H1 (cell line): Measurements from ENCODE around the gene RASAL2. TPM values are rescaled to one million over a fixed set of nuclear protein-coding genes. Genes with fewer than 3 reads are reported as not detected.
"Not testable (repeated sequence)": the region's sequence is repeated elsewhere in the genome, so short reads cannot be mapped to it uniquely, and the experiment has no call there.

ENCODE experiments used
- CTCF ChIA-PET: fragments of 300-600 bp; sonication (Branson Sonifier 250); formaldehyde crosslinking; loops from one replicate; lab custom pipeline; 2021; ENCODE audit not compliant: partially characterized antibody; lab: Charles Lee
- POLR2A ChIA-PET: fragments of 300-600 bp; sonication (Branson Sonifier 250); formaldehyde crosslinking; loops from one replicate; lab custom pipeline; 2021; ENCODE audit warnings: inconsistent platforms; ENCODE audit not compliant: partially characterized antibody; lab: Charles Lee
- DNase-seq, 2 experiments: peaks; one replicate each; pipeline versions ENCODE4 v3.0.0 to v3.0.0-alpha.2; 2010 to 2022; ENCODE audit warnings: low spot score in 2 of 2, low read depth in 1 of 2, mixed read lengths in 1 of 2
- FAIRE-seq: peaks from 2 replicates; lab custom pipeline; 2011; peaks lifted over from hg19 to GRCh38; lab: Jason Lieb, UNC
- H2AFZ ChIP-seq: 2 replicates; pipeline ENCODE4 v1.8.1; 2012; ENCODE audit warnings: low read length, inconsistent platforms
- H2AK5ac ChIP-seq: 2 replicates; pipeline ENCODE4 v1.6.1; 2013; ENCODE audit warnings: low read depth, low read length
- H2BK120ac ChIP-seq: replicated peaks from 2 replicates; pipeline ENCODE3; 2013; ENCODE audit warnings: low read depth, low read length, inconsistent platforms
- H2BK12ac ChIP-seq: 2 replicates; pipeline ENCODE4 v1.6.1; 2013; ENCODE audit warnings: low read depth, low read length
- H2BK15ac ChIP-seq: 2 replicates; pipeline ENCODE4 v1.6.1; 2013; ENCODE audit warnings: low read length
- H2BK20ac ChIP-seq: 2 replicates; pipeline ENCODE4 v1.6.1; 2013; ENCODE audit warnings: low read length
- H2BK5ac ChIP-seq: 2 replicates; pipeline ENCODE4 v1.6.1; 2013; ENCODE audit warnings: low read depth, low read length
- H3K14ac ChIP-seq: 2 replicates; pipeline ENCODE4 v1.6.1; 2013; ENCODE audit warnings: inconsistent platforms; ENCODE audit not compliant: insufficient read length
- H3K18ac ChIP-seq: 2 replicates; pipeline ENCODE4 v1.6.1; 2013; ENCODE audit warnings: low read length; ENCODE audit errors: extremely low read depth
- H3K23ac ChIP-seq: 2 replicates; pipeline ENCODE4 v1.6.1; 2013; ENCODE audit warnings: inconsistent platforms; ENCODE audit not compliant: insufficient read length
- H3K23me2 ChIP-seq: 2 replicates; pipeline ENCODE4 v1.6.1; 2013; ENCODE audit warnings: low read depth, low read length
- H3K27ac ChIP-seq: 2 replicates; pipeline ENCODE4 v1.6.1; 2011; ENCODE audit warnings: low read depth, low read length, inconsistent platforms
- H3K27me3 ChIP-seq, 4 experiments: replicated peaks in 1 of 4; 1 replicate in 1 of 4; 2 replicates in 3 of 4; pipeline versions ENCODE4 v1.6.1 to v1.8.1; 2011 to 2013; ENCODE audit warnings: low read length in 3 of 4, mild to moderate bottlenecking in 3 of 4, inconsistent platforms in 2 of 4, mixed read lengths in 2 of 4, moderate library complexity in 1 of 4; ENCODE audit not compliant: control insufficient read depth in 3 of 4, insufficient read depth in 3 of 4; ENCODE audit errors: extremely low read depth in 1 of 4
- H3K36me3 ChIP-seq, 4 experiments: 2 replicates each; pipeline versions ENCODE4 v1.6.1 to v1.8.1; 2011 to 2013; ENCODE audit warnings: mild to moderate bottlenecking in 4 of 4, low read length in 3 of 4, moderate library complexity in 2 of 4, control low read depth in 1 of 4, inconsistent platforms in 1 of 4; ENCODE audit not compliant: insufficient read depth in 4 of 4, control insufficient read depth in 2 of 4
- H3K4ac ChIP-seq: replicated peaks from 2 replicates; pipeline ENCODE3; 2013; ENCODE audit warnings: low read length, low read depth, mixed read lengths, inconsistent platforms; ENCODE audit not compliant: insufficient read length
- H3K4me1 ChIP-seq, 4 experiments: replicated peaks in 1 of 4; 1 replicate in 1 of 4; 2 replicates in 3 of 4; pipeline versions ENCODE4 v1.6.1 to v1.8.1; 2011 to 2013; ENCODE audit warnings: low read length in 3 of 4, inconsistent platforms in 2 of 4, mixed read lengths in 1 of 4; ENCODE audit not compliant: insufficient read depth in 4 of 4, control insufficient read depth in 3 of 4
- H3K4me2 ChIP-seq, 2 experiments: 2 replicates each; pipeline versions ENCODE4 v1.6.1 to v1.8.1; 2011 to 2013; ENCODE audit warnings: low read depth in 2 of 2, low read length in 2 of 2, control low read depth in 1 of 2, inconsistent platforms in 1 of 2, mild to moderate bottlenecking in 1 of 2; ENCODE audit not compliant: insufficient read depth in 1 of 2
- H3K4me3 ChIP-seq, 4 experiments: fragments of 200-600, 300-600 bp in 1 of 4; sonication (generic), shearing (Covaris generic), sonication (Bioruptor Twin) in 1 of 4; 2 replicates each; pipeline versions ENCODE4 v1.5.1 to v1.8.1; 2011 to 2016; ENCODE audit warnings: low read length in 4 of 4, low read depth in 3 of 4, control low read depth in 2 of 4, inconsistent platforms in 2 of 4, mild to moderate bottlenecking in 2 of 4, mixed read lengths in 1 of 4, moderate library complexity in 1 of 4; ENCODE audit not compliant: insufficient read depth in 2 of 4; ENCODE audit errors: extremely low read depth in 1 of 4
- H3K56ac ChIP-seq: replicated peaks from 2 replicates; pipeline ENCODE3; 2013; ENCODE audit warnings: low read depth, mild to moderate bottlenecking, mixed read lengths, low read length, inconsistent platforms; ENCODE audit not compliant: insufficient read length
- H3K79me1 ChIP-seq: 2 replicates; pipeline ENCODE4 v1.6.1; 2013; ENCODE audit warnings: low read depth, low read length, control low read depth
- H3K79me2 ChIP-seq, 2 experiments: 2 replicates each; pipeline versions ENCODE4 v1.6.1 to v1.8.1; 2012 to 2013; ENCODE audit warnings: low read length in 2 of 2, mild to moderate bottlenecking in 2 of 2, inconsistent platforms in 1 of 2; ENCODE audit not compliant: insufficient read depth in 2 of 2, control insufficient read depth in 1 of 2
- H3K9ac ChIP-seq, 4 experiments: replicated peaks in 1 of 4; 1 replicate in 1 of 4; 2 replicates in 3 of 4; pipeline versions ENCODE4 v1.6.1 to v1.8.1; 2011 to 2013; ENCODE audit warnings: low read depth in 3 of 4, low read length in 3 of 4, control low read depth in 2 of 4, mild to moderate bottlenecking in 2 of 4, moderate library complexity in 2 of 4, inconsistent platforms in 1 of 4; ENCODE audit errors: extremely low read depth in 1 of 4
- H3K9me3 ChIP-seq, 2 experiments: 2 replicates each; pipeline versions ENCODE4 v1.6.1 to v1.8.1; 2012 to 2013; ENCODE audit warnings: mild to moderate bottlenecking in 2 of 2, moderate library complexity in 2 of 2, control low read depth in 1 of 2, inconsistent platforms in 1 of 2, low read depth in 1 of 2, low read length in 1 of 2, mixed read lengths in 1 of 2; ENCODE audit not compliant: insufficient read depth in 2 of 2
- H4K20me1 ChIP-seq, 2 experiments: replicated peaks in 1 of 2; 2 replicates each; pipeline versions ENCODE3 to v1.8.1; 2011 to 2013; ENCODE audit warnings: inconsistent platforms in 2 of 2, low read length in 2 of 2, mild to moderate bottlenecking in 1 of 2; ENCODE audit not compliant: insufficient read depth in 2 of 2, control insufficient read depth in 1 of 2
- H4K5ac ChIP-seq: 2 replicates; pipeline ENCODE4 v1.6.1; 2013; ENCODE audit warnings: low read length, low read depth, mixed read lengths, inconsistent platforms; ENCODE audit not compliant: insufficient read length
- H4K8ac ChIP-seq: 2 replicates; pipeline ENCODE4 v1.8.0; 2013; ENCODE audit warnings: mild to moderate bottlenecking, moderate library complexity, low read length, inconsistent platforms; ENCODE audit not compliant: insufficient read depth; ENCODE audit errors: extremely low read depth
- H4K91ac ChIP-seq: replicated peaks from 2 replicates; pipeline ENCODE3; 2013; ENCODE audit warnings: low read length, mixed read lengths, inconsistent platforms; ENCODE audit not compliant: insufficient read length
- WGBS, 2 experiments: shearing (Covaris generic) in 1 of 2; methylation state at CpG; one replicate each; pipeline versions ENCODE4 v1.1.6 to v1.1.7; 2013 to 2015; ENCODE audit warnings: low lambda C conversion rate in 2 of 2, mixed read lengths in 2 of 2, inconsistent platforms in 1 of 2, low coverage in 1 of 2, missing lambda C conversion rate in 1 of 2; ENCODE audit not compliant: insufficient replicate concordance in 2 of 2, insufficient coverage in 1 of 2, insufficient read length in 1 of 2; ENCODE audit errors: extremely low coverage in 1 of 2, missing lambda C conversion rate in 1 of 2; 5-methylcytosine and 5-hydroxymethylcytosine counted together
- polyA plus RNA-seq, 7 experiments: library from polyadenylated mRNA; depleted of rRNA in 3 of 7; stranded (reverse) in 5 of 7; unstranded in 2 of 7; fragments of >200 nt in 5 of 7; fragments of 200-250 nt in 2 of 7; gene quantifications; 1 replicate in 5 of 7; 2 replicates in 1 of 7; 4 replicates in 1 of 7; pipeline versions ENCODE4 v1.2.1 to v1.2.3, GENCODE V29; 2011 to 2013; ENCODE audit warnings: missing spikeins in 2 of 7, mixed read lengths in 2 of 7
- total RNA-seq: library from RNA; stranded (reverse); fragmentation: NEBNext Ultra II Directional; extraction: Animal tissue kit (Norgen Biotek cat#: 25700); gene quantifications from 2 replicates; pipeline ENCODE4 v1.2.1, GENCODE V29; 2021

The RASAL2 gene
- total and polyA plus RNA-seq, 2 of the 8 experiments (the other 6 are each of a cell fraction or from before 2014, with no cell fraction given) = 15.9 to 32.5 TPM

DNA sequence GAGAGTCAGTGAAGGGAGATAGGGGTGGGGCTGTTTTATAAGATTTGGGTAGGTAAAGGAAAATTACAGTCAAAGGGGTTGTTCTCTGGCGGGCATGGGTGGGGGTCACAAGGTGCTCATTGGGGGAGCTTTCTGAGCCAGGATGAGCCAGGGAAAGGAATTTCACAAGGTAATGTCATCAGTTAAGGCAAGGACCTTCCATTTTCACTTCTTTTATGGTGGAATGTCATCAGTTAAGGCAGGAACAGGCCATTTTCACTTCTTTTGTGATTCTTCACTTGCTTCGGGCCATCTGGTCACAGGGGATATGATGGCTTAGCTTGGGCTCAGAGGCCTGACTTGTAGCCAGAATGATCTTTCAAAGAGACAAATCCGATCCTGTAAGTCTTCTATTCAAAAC lies 159.7 kb downstream of the RASAL2 start:
- DNase-seq, H3K56ac ChIP-seq, H3K4me3 ChIP-seq, H3K79me1 ChIP-seq, H3K9ac ChIP-seq, H3K23ac ChIP-seq, H2AFZ ChIP-seq, H3K27me3 ChIP-seq, FAIRE-seq, H3K14ac ChIP-seq, H3K27ac ChIP-seq, H4K5ac ChIP-seq, H4K20me1 ChIP-seq, H2BK12ac ChIP-seq, H3K36me3 ChIP-seq, H3K4ac ChIP-seq, H3K4me2 ChIP-seq, H3K9me3 ChIP-seq, H3K23me2 ChIP-seq, H4K91ac ChIP-seq, H2BK120ac ChIP-seq, H4K8ac ChIP-seq: not testable (repeated sequence)
- peak overlapping the region; percentile 82; the same call in 1 of the 2 replicates for H2BK20ac ChIP-seq
- H3K18ac ChIP-seq = 0 out of 2 replicates have a peak overlapping the region, but pooled peaks have one; percentile 7
- H3K4me1 ChIP-seq = peaks cover 0 to 11% (median 6%) of the 10 kb centered on the region in 4 experiments; a peak in 5 of 7 replicates
- peak overlapping the region; percentile 16; the same call in 1 of the 2 replicates for H2BK5ac ChIP-seq
- ChIA-PET CTCF (interaction anchor here (0.8 to 2.0 kb wide), 3 partner anchors 11 to 56 kb away, joined by 3 to 14 read pairs (median 5); no protein-coding TSS in a partner anchor), POLR2A (interaction anchor here (1.1 to 1.4 kb wide), 2 partner anchors 17 to 160 kb away, joined by 3 read pairs; partner anchors contain the start of gene RASAL2)
- peaks cover 0 to 30% of the 10 kb centered on the region in 2 experiments; a peak in 2 of 4 replicates for H3K79me2 ChIP-seq
- 89% methylated on average over 3 of the region's 3 CpGs; no CpG with 5 or more reads in 1 of the 2 experiments for WGBS, 2 experiments
- H2BK15ac ChIP-seq = 0 out of 2 replicates have a peak overlapping the region, but pooled peaks have one; percentile 40
- 0 out of 2 replicates have a peak overlapping the region, but pooled peaks have one; percentile 42 for H2AK5ac ChIP-seq
